Activated effector memory CD4-positive, alpha-beta T cell treated with Interleukin-2 at 50 U/mL for 16 hours (primary cell): Measurements from ENCODE around the gene C16orf92.
A peak's percentile ranks its signal among the peaks of the same experiment; 100 is the strongest.

Experiments used
- DNase-seq: peaks from one replicate; pipeline ENCODE4 v3.0.0-alpha.2; 2020

C16orf92 gene

GRCh38 chr16:30022887-30023286 is at the start of gene C16orf92:
Gene C16orf92 (plus strand): TSS chr16:30023198. CDS start chr16:30023341, 143 bp downstream.
- no peak for DNase-seq

GRCh38 chr16:29973384-29974246 is 49.4 kb upstream of the C16orf92 start, which contains the start of gene TAOK2:
Gene TAOK2 (plus strand): TSS chr16:29973868. CDS start chr16:29977773, 3,905 bp downstream.
- peak; percentile 93 for DNase-seq

GRCh38 chr16:29974291-29975133 is 48.5 kb upstream of the C16orf92 start:
- no peak for DNase-seq

- no peak for DNase-seq
These were observed 47.9 kb upstream of the C16orf92 start for GRCh38 chr16:29975134-29975538.

GRCh38 chr16:29975811-29976511 is 47.0 kb upstream of the C16orf92 start:
- no peak for DNase-seq

- no peak for DNase-seq
These were observed 45.8 kb upstream of the C16orf92 start for GRCh38 chr16:29977063-29977825.

- no peak for DNase-seq
These were observed 44.9 kb upstream of the C16orf92 start for GRCh38 chr16:29978081-29978480.

- DNase-seq: no peak
These were observed 44.3 kb upstream of the C16orf92 start for GRCh38 chr16:29978564-29979270.

GRCh38 chr16:29982560-29983419 is 40.2 kb upstream of the C16orf92 start:
- DNase-seq: no peak

GRCh38 chr16:29983420-29984136 is 39.4 kb upstream of the C16orf92 start:
- DNase-seq: no peak

- DNase-seq: no peak
These were observed 38.7 kb upstream of the C16orf92 start for GRCh38 chr16:29984137-29984763.

GRCh38 chr16:29984764-29985147 is 38.2 kb upstream of the C16orf92 start:
- no peak for DNase-seq

GRCh38 chr16:29985271-29985811 is 37.7 kb upstream of the C16orf92 start:
- no peak for DNase-seq

- DNase-seq: no peak
These were observed 36.8 kb upstream of the C16orf92 start for GRCh38 chr16:29986231-29986630.

- DNase-seq: no peak
These were observed 36.1 kb upstream of the C16orf92 start for GRCh38 chr16:29986931-29987330.

GRCh38 chr16:29987371-29988085 is 35.5 kb upstream of the C16orf92 start:
- no peak for DNase-seq

GRCh38 chr16:29988346-29989075 is 34.5 kb upstream of the C16orf92 start:
- no peak for DNase-seq
